ENCODE data around the gene FASTK.

Gene FASTK

GRCh38 chr7:151122276-151122675 lies 41.7 kb upstream of the FASTK start:
- ATAC-seq (no peak), DNase-seq (no peak)
- Mint-ChIP-seq H3K27me3 (no peaks in the 10 kb centered on the region), H3K4me3 (no peak overlapping the region), H3K9me3 (no peaks in the 10 kb centered on the region), H3K27ac (no peak overlapping the region), H3K4me1 (peaks cover 12% of the 10 kb centered on the region)

GRCh38 chr7:151121380-151122170 lies 41.0 kb upstream of the FASTK start:
- Mint-ChIP-seq H3K27me3 (no peaks in the 10 kb centered on the region), H3K9me3 (no peaks in the 10 kb centered on the region), H3K4me3 (no peak overlapping the region), H3K4me1 (peaks cover 16% of the 10 kb centered on the region), H3K27ac (no peak overlapping the region)
- no peak for ATAC-seq
- no peak for DNase-seq

GRCh38 chr7:151120896-151121295 lies 40.3 kb upstream of the FASTK start:
- H3K27ac Mint-ChIP-seq = no peak overlapping the region
- no peaks in the 10 kb centered on the region for H3K9me3 Mint-ChIP-seq
- no peak for DNase-seq
- peaks cover 19% of the 10 kb centered on the region for H3K4me1 Mint-ChIP-seq
- H3K27me3 Mint-ChIP-seq = peaks cover 4% of the 10 kb centered on the region
- ATAC-seq = no peak
- no peak overlapping the region for H3K4me3 Mint-ChIP-seq

GRCh38 chr7:151119902-151120301 lies 39.3 kb upstream of the FASTK start:
- Mint-ChIP-seq H3K4me3 (no peak overlapping the region), H3K4me1 (peaks cover 22% of the 10 kb centered on the region), H3K27me3 (peaks cover 8% of the 10 kb centered on the region), H3K27ac (peak overlapping the region in 1 of 2 donors; percentile 40), H3K9me3 (no peaks in the 10 kb centered on the region)
- no peak for ATAC-seq
- no peak for DNase-seq

GRCh38 chr7:151119055-151119415 lies 38.4 kb upstream of the FASTK start:
- H3K9me3 Mint-ChIP-seq = no peaks in the 10 kb centered on the region
- ATAC-seq (no peak), DNase-seq (no peak)
- H3K27ac Mint-ChIP-seq = no peak overlapping the region
- H3K27me3 Mint-ChIP-seq = peaks cover 8% of the 10 kb centered on the region
- H3K4me1 Mint-ChIP-seq = peaks cover 19% of the 10 kb centered on the region
- H3K4me3 Mint-ChIP-seq = no peak overlapping the region

GRCh38 chr7:151118108-151119054 lies 37.8 kb upstream of the FASTK start:
- H3K27ac Mint-ChIP-seq = no peak overlapping the region
- H3K27me3 Mint-ChIP-seq = peaks cover 12% of the 10 kb centered on the region
- DNase-seq = no peak
- H3K4me1 Mint-ChIP-seq = peaks cover 13% of the 10 kb centered on the region
- ATAC-seq = no peak
- no peak overlapping the region for H3K4me3 Mint-ChIP-seq
- no peaks in the 10 kb centered on the region for H3K9me3 Mint-ChIP-seq

GRCh38 chr7:151117565-151117964 lies 37.0 kb upstream of the FASTK start:
- no peaks in the 10 kb centered on the region for H3K9me3 Mint-ChIP-seq
- DNase-seq = no peak
- H3K4me1 Mint-ChIP-seq = peaks cover 13% of the 10 kb centered on the region
- peaks cover 21% of the 10 kb centered on the region for H3K27me3 Mint-ChIP-seq
- H3K27ac Mint-ChIP-seq = no peak overlapping the region
- peak; percentile 24 for ATAC-seq
- H3K4me3 Mint-ChIP-seq = peak overlapping the region; percentile 26 to 55

GRCh38 chr7:151116603-151117440 lies 36.2 kb upstream of the FASTK start:
- Mint-ChIP-seq H3K4me1 (peaks cover 13% of the 10 kb centered on the region), H3K4me3 (peak overlapping the region; percentile 26 to 60), H3K9me3 (no peaks in the 10 kb centered on the region), H3K27ac (no peak overlapping the region), H3K27me3 (peaks cover 23% of the 10 kb centered on the region)
- DNase-seq (no peak), ATAC-seq (no peak)

- ATAC-seq (no peak), DNase-seq (no peak)
- no peak overlapping the region for H3K27ac Mint-ChIP-seq
- no peaks in the 10 kb centered on the region for H3K9me3 Mint-ChIP-seq
- H3K4me1 Mint-ChIP-seq = peaks cover 13% of the 10 kb centered on the region
- peaks cover 23% of the 10 kb centered on the region for H3K27me3 Mint-ChIP-seq
- peak overlapping the region; percentile 57 to 60 for H3K4me3 Mint-ChIP-seq
These were observed 35.3 kb upstream of the FASTK start for GRCh38 chr7:151115836-151116418.

GRCh38 chr7:151115121-151115835 lies 34.7 kb upstream of the FASTK start:
- ATAC-seq (peak; percentile 68), DNase-seq (peak; percentile 46 to 47)
- Mint-ChIP-seq H3K9me3 (no peaks in the 10 kb centered on the region), H3K4me1 (peaks cover 13% of the 10 kb centered on the region), H3K4me3 (peak overlapping the region; percentile 57 to 60), H3K27me3 (peaks cover 23% of the 10 kb centered on the region), H3K27ac (no peak overlapping the region)

- no peak for DNase-seq
- Mint-ChIP-seq H3K27ac (no peak overlapping the region), H3K27me3 (peaks cover 23% of the 10 kb centered on the region), H3K9me3 (no peaks in the 10 kb centered on the region), H3K4me1 (peaks cover 13% of the 10 kb centered on the region), H3K4me3 (peak overlapping the region; percentile 2 to 4)
- ATAC-seq = peak; percentile 31
These were observed 33.8 kb upstream of the FASTK start for GRCh38 chr7:151114151-151115090.

- no peak for ATAC-seq
- peaks cover 13% of the 10 kb centered on the region for H3K4me1 Mint-ChIP-seq
- DNase-seq = no peak
These were observed 32.9 kb upstream of the FASTK start for GRCh38 chr7:151113344-151114150.

More at GRCh38 chr7:151113344-151114150, 32.9 kb upstream of the FASTK start:
- H3K9me3 Mint-ChIP-seq = no peaks in the 10 kb centered on the region
- H3K27me3 Mint-ChIP-seq = peaks cover 23% of the 10 kb centered on the region
- peak overlapping the region in 1 of 2 donors; percentile 22 for H3K4me3 Mint-ChIP-seq
- no peak overlapping the region for H3K27ac Mint-ChIP-seq

Measured in stimulated activated naive CD8-positive, alpha-beta T cell treated with anti-CD3 and anti-CD28 coated beads, Interleukin-15, amount 100 ng/mL, for 72 hours (primary cell).